HEK293T (cell line): ENCODE data around the gene NCAN.
"Not testable (repeated sequence)": the region's sequence is repeated elsewhere in the genome, so short reads cannot be mapped to it uniquely, and the experiment has no call there.

Experiments used
- CTCF ChIA-PET: fragments of 350-600 bp; formaldehyde crosslinking; extraction: SDS; loops from one replicate; lab custom pipeline; 2021; ENCODE audit warnings: antibody characterized with exemption, inconsistent platforms; lab: Yijun Ruan, JAX
- POLR2A ChIA-PET: fragments of 350-600 bp; formaldehyde crosslinking; extraction: SDS; loops from one replicate; lab custom pipeline; 2020; ENCODE audit warnings: antibody characterized with exemption, inconsistent platforms; lab: Yijun Ruan, JAX
- DNase-seq: peaks from one replicate; pipeline ENCODE4 v3.0.0; 2012; ENCODE audit warnings: mixed read lengths; ENCODE audit errors: extremely low spot score
- ARNT ChIP-seq: fragments of 450-650 bp; IDR thresholded peaks from 2 replicates; pipeline ENCODE4 v1.6.1; 2017; ENCODE audit warnings: mild to moderate bottlenecking
- BHLHE40 ChIP-seq: fragments of 450-650 bp; IDR thresholded peaks from 2 replicates; pipeline ENCODE4 v1.6.1; 2016; ENCODE audit warnings: mild to moderate bottlenecking, moderate library complexity, borderline replicate concordance
- CTBP1 ChIP-seq: fragments of 450-650 bp; IDR thresholded peaks from 2 replicates; pipeline ENCODE4 v1.6.1; 2016; ENCODE audit warnings: borderline replicate concordance
- ELF4 ChIP-seq: fragments of 450-650 bp; IDR thresholded peaks from 2 replicates; pipeline ENCODE4 v1.6.1; 2017; ENCODE audit warnings: antibody characterized with exemption
- FOXA1 ChIP-seq: fragments of 450-650 bp; IDR thresholded peaks from 2 replicates; pipeline ENCODE4 v1.6.1; 2016; ENCODE audit warnings: mild to moderate bottlenecking
- FOXK2 ChIP-seq: fragments of 450-650 bp; IDR thresholded peaks from 2 replicates; pipeline ENCODE4 v1.6.1; 2016; ENCODE audit warnings: mild to moderate bottlenecking
- FOXM1 ChIP-seq: fragments of 450-650 bp; IDR thresholded peaks from 2 replicates; pipeline ENCODE4 v1.6.1; 2017; ENCODE audit warnings: mild to moderate bottlenecking, borderline replicate concordance
- HDGF ChIP-seq: fragments of 450-650 bp; IDR thresholded peaks from 2 replicates; pipeline ENCODE4 v1.6.1; 2017; ENCODE audit warnings: antibody characterized with exemption, borderline replicate concordance
- L3MBTL2 ChIP-seq: fragments of 450-650 bp; conservative IDR thresholded peaks from 2 replicates; pipeline ENCODE4 v1.6.1; 2016; ENCODE audit warnings: mild to moderate bottlenecking
- LEF1 ChIP-seq: fragments of 450-650 bp; IDR thresholded peaks from 2 replicates; pipeline ENCODE4 v1.6.1; 2017; ENCODE audit warnings: mild to moderate bottlenecking, borderline replicate concordance
- NFRKB ChIP-seq: fragments of 450-650 bp; IDR thresholded peaks from 2 replicates; pipeline ENCODE4 v1.6.1; 2016; ENCODE audit warnings: mild to moderate bottlenecking, moderate library complexity
- SP1 ChIP-seq: fragments of 450-650 bp; IDR thresholded peaks from 2 replicates; pipeline ENCODE4 v1.6.1; 2017
- SUZ12 ChIP-seq: fragments of 450-650 bp; IDR thresholded peaks from 2 replicates; pipeline ENCODE4 v1.6.1; 2016; ENCODE audit warnings: mild to moderate bottlenecking
- TARDBP ChIP-seq: fragments of 450-650 bp; IDR thresholded peaks from 2 replicates; pipeline ENCODE4 v1.6.1; 2016
- ZNF384 ChIP-seq: fragments of 450-650 bp; IDR thresholded peaks from 2 replicates; pipeline ENCODE4 v1.6.1; 2016
- TF ChIP-seq, protein P1 (sequence below): fragments of 450-650 bp; IDR thresholded peaks from 2 replicates; pipeline ENCODE4 v1.6.1; 2016

The NCAN gene

DNA sequence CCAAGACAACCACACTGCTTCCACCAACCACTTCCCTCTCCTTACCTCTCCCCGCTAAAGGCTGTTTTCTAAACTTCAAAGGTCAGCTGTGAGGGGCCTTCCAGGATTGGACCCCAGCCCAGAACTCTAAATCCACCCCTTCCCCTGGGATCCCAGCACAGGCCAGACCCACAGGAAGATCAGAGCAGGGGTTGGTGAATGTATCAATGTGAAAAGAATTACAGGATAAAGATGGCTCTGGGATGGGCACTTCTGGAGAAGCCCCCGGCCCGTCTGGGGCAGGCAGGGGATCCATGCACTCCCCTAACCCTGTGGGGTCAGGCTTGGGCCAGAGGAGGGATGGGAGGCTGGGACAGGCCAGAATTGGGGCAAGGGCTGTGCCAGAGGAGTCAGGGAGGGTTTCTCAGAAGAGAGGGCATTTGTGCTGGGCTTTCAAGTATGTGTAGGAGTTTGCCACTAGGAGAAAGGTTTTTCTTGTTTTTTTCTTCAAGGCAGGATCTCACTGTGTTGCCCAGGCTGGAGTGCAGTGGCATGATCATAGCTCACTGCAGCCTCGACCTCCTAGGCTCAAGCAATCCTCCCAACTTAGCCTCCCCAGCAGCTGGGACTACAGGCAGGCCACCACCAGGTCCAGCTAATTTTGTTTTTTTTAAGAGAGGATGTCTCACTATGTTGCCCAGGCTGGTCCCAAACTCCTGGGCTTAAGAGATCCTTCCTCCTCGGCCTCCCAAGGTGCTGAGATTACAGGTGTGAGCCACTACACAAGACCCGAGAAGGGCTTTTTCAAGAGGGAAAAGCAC, 40.7 kb upstream of the NCAN start:
- POLR2A ChIA-PET = no interaction called here
- no peak for DNase-seq
- TF ChIP-seq, protein P1, sequence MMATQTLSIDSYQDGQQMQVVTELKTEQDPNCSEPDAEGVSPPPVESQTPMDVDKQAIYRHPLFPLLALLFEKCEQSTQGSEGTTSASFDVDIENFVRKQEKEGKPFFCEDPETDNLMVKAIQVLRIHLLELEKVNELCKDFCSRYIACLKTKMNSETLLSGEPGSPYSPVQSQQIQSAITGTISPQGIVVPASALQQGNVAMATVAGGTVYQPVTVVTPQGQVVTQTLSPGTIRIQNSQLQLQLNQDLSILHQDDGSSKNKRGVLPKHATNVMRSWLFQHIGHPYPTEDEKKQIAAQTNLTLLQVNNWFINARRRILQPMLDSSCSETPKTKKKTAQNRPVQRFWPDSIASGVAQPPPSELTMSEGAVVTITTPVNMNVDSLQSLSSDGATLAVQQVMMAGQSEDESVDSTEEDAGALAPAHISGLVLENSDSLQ = no peak
- TF ChIP-seq SP1 = no peak
- no peak for TF ChIP-seq ARNT
- no peak for TF ChIP-seq L3MBTL2
- TF ChIP-seq BHLHE40 = no peak
- TF ChIP-seq ELF4 = no peak
- TF ChIP-seq FOXK2 = no peak
- TF ChIP-seq CTBP1 = no peak
- no peak for TF ChIP-seq ZNF384
- TF ChIP-seq FOXA1 = no peak
- CTCF ChIA-PET = interaction anchor here (0.6 kb wide), 1 partner anchor 15 kb away, joined by 3 read pairs; no protein-coding TSS in a partner anchor

DNA sequence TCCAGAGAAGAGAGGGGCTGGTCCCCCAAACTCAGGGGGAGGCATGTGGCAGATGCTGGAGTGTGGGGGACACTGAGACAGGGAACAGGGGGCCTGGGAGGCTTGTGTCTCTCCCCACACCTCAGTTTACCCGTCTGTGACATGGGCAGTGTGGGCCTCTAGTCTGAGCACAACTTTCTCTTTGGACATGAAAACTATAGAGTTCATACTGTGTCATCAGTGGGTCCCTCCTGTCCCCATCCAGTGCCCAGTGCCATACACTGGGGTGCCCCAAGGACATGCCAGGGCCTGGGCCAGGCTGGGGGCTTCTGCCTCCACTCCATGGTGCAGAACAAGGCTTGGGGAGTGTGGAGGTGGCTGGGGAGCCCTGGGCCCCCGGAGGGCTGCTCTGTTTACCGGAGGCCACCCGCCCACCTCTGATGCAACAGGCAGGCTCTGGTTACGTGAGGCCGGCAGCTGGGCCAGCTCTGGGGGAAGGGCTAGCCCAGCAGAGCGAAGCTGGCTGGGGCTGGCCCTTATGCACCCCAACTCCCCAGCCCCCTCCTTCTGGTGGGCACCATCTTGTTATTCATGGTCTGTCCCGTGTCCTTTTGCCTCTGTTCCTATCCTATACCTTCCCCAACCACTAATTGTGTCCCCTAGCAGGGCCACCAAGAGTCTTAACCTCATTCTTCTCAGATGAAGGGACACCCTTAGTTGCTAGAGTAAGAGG, 39.8 kb upstream of the NCAN start:
- ChIA-PET CTCF (interaction anchor here (0.7 kb wide), 1 partner anchor 26 kb away, joined by 4 read pairs; no protein-coding TSS in a partner anchor), POLR2A (no interaction called here)
- no peak for TF ChIP-seq SP1
- TF ChIP-seq ELF4 = no peak
- TF ChIP-seq HDGF = no peak
- TF ChIP-seq NFRKB = no peak
- TF ChIP-seq, protein P1 = no peak
- DNase-seq = no peak

DNA sequence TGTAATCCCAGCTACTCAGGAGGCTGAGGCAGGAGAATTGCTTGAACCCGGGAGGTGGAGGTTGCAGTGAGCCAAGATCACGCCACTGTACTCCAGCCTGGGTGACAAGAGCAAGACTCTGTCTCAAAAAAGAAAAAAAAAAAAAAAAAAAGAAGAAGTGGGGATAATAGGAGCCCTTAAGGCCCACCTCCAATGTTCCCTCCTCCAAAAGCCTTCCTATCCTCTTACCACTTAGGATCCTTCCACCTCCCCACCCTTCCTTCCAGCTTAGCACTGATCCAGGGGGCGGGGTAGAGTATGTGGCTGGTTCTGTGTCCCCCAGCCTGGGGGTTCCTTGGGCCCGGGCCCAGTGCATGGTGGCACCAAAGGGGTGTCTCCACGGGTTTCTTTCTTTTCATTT, 38.5 kb upstream of the NCAN start:
- CTCF ChIA-PET, DNase-seq: not testable (repeated sequence)
- POLR2A ChIA-PET = interaction anchor here (0.6 kb wide), 1 partner anchor 17 kb away, joined by 3 read pairs; no protein-coding TSS in a partner anchor

DNA sequence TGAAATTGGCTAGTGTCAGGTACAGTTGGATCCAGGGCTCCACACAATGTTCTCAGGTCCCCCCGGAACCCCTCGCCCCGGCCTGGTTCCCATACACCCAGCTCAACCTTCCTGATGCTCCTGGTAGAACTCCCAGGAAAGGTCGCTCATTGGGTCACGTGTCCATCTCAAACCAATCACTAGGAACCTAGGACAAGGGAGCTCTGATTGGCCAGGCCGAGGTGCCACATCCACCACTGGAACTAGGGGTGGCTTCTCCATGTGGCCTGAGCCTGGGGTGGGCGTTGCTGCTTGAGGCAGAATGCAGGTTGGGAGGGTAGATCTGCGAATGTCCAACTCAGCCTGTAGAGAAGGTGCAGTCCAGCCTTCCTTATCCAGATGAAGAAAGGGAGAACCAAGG, 34.8 kb upstream of the NCAN start:
- no peak for TF ChIP-seq ZNF384
- TF ChIP-seq FOXM1 = no peak
- no peak for TF ChIP-seq BHLHE40
- TF ChIP-seq FOXK2 = no peak
- TF ChIP-seq SUZ12 = no peak
- TF ChIP-seq ELF4 = no peak
- no peak for TF ChIP-seq CTBP1
- TF ChIP-seq LEF1 = no peak
- TF ChIP-seq ARNT = no peak
- no peak for TF ChIP-seq FOXA1
- TF ChIP-seq SP1 = no peak
- TF ChIP-seq NFRKB = no peak
- TF ChIP-seq TARDBP = no peak
- ChIA-PET CTCF (no interaction called here), POLR2A (interaction anchor here (0.6 kb wide), 1 partner anchor 26 kb away, joined by 3 read pairs; the partner anchor contains the start of gene NR2C2AP)
- no peak for DNase-seq

DNA sequence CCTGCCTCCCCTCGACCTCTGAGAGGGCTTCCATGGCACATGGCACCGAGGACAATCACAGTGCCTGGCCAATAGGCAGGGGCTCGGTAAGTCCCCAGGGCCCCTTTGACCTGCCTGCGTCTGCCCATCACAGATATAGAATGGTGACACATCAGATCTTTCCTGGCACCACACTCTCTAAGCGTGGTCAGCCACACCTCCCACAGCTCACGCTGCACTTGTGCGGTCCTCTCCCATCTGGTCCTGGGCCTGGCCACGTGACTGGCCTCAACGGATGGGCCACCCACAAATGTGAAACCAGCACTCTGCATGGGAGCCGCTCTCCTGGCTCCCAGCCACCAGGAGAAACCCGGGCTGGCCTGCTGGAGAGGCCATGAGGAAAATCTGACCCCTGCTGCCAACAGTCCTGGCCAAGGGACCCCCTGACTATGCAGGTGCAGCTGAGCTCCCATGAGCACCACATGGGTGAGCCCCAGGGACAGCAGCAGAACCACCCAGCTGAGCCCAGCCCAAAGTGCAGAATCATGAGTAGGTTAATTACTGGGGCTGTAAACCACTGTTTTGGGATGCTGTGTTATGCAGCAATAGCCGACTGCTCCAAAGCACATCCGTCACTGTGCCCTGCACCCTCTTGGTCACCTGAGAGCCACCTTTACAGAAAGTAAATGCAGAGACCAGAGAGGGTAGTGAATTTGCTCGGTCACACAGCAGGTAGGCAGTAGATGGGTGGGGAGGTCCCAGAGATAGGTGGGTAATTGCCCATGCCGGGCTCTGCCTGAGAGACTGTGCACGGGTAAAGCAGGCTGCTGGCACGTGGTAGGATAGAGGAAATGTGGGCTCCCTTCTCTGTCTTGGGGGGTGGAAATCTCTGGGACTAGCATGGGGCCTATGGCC, 32.0 kb upstream of the NCAN start:
- ChIA-PET CTCF (interaction anchor here (0.6 kb wide), 1 partner anchor 23 kb away, joined by 3 read pairs; the partner anchor contains the start of gene NR2C2AP), POLR2A (interaction anchor here (1.0 kb wide), 1 partner anchor 13 kb away, joined by 3 read pairs; no protein-coding TSS in a partner anchor)
- DNase-seq = no peak
- TF ChIP-seq SP1 (no peak), ELF4 (no peak), L3MBTL2 (no peak), LEF1 (no peak)
- TF ChIP-seq, protein P1 = no peak

DNA sequence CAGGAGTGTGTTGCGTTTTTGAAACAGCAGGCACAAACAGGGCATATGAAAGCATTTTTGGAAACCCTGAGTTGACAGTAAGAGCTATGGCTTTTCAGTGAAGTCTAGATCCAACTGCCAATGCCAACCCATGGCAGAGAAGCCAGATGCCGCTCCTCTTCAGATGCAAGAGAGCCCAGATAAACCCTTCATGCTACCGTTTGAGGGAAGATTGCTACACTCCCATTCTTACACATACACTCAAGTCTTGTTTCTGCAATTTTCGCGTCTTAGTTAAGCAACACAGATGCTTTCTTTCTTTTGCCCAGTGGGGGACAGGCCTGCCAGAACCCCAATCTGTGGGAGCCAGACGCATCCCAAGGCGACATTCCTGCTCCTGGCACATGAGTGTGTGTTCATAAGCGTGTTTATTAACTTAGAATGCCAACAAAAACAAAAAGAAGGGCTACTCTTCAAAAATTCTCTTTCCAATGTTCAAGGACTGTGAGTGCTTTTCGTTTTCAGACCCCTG, 30.2 kb upstream of the NCAN start:
- ChIA-PET CTCF (no interaction called here), POLR2A (no interaction called here)
- DNase-seq = no peak

More for the DNA sequence above, 30.2 kb upstream of the NCAN start:
- no peak for TF ChIP-seq FOXK2
- TF ChIP-seq, protein P1 = no peak
- no peak for TF ChIP-seq ZNF384
- TF ChIP-seq FOXA1 = no peak
- TF ChIP-seq HDGF = no peak
- no peak for TF ChIP-seq LEF1
- TF ChIP-seq NFRKB = no peak
- no peak for TF ChIP-seq ELF4
- TF ChIP-seq FOXM1 = no peak
- no peak for TF ChIP-seq BHLHE40
